NCI-H146 treated with DMSO at 0.1 percent for 48 hours (cell line): ENCODE data around the gene EPS15.
A peak's percentile ranks its signal among the peaks of the same experiment; 100 is the strongest.
"Not testable (repeated sequence)": the region's sequence is repeated elsewhere in the genome, so short reads cannot be mapped to it uniquely, and the experiment has no call there.

Experiments
- DNase-seq: peaks from one replicate; lab custom pipeline; 2025; ENCODE audit not compliant: unreplicated experiment; lab: John Stamatoyannopoulos, UW

Gene EPS15

DNA sequence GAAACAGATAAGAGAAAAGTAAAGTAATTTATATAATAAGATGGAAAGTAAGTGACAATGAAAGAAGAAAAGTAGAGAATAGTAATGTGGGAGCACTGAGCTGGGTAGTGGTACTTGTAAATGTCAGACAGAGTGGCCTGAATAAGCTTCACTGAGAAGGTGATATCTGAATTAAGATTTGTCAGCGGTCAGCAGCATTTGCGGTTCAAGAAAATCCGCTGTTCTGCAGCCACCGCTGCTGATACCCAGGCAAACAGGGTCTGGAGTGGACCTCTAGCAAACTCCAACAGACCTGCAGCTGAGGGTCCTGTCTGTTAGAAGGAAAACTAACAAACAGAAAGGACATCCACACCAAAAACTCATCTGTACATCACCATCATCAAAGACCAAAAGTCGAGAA, 132.8 kb downstream of the EPS15 start:
- DNase-seq = not testable (repeated sequence)

DNA sequence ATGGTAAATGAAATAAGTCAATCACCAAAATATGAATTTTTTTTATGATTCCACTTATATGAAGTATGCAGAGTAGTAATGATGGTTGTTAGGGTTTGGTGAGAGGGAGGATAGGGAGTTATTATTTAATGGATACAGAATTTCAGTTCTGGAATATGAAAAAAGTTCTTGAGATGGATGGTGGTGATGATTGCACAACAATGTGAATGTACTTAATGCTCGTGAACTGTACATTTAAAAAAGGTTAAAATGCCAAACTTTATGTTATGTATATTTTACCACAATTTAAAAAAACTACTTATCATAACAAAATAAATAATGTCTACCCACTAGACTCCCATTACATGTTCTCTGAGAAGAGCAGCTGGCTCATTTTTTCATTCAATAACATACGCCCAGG, 133.3 kb downstream of the EPS15 start:
- no peak for DNase-seq

DNA sequence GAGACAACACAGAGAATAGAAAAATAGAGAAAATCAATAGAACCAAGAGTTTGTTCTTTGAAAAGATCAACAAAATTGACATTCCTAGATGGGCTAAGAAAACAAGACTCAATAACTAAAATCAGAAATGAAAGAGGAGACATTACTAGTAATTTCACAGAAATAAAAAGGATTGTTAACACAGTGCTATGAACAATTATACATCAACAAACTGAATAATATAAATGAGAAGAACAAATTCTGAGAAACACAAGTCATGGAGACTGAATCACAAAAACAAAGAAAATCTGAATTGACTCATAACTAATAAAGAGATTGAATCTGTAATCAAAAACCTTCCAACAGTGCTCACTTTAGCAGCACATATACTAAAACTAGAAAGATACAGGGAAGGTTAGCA, 137.1 kb downstream of the EPS15 start:
- no peak for DNase-seq

DNA sequence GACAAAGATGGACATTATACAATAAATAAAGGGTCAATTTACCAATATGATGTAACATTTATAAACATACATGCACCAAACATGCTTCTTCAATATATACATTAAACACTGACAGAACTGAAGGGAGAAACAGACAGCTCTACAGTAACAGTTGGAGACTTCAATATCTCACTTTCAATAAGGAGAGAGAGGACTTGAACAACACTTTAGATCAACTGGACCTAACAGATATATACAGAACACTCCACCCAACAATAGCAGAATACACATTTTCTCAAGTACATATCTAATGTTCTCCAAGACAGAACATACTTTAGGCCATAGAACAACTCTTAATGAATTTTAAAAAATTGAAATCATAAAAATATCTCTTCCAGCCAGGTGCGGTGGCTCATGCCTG, 138.1 kb downstream of the EPS15 start:
- DNase-seq = no peak

DNA sequence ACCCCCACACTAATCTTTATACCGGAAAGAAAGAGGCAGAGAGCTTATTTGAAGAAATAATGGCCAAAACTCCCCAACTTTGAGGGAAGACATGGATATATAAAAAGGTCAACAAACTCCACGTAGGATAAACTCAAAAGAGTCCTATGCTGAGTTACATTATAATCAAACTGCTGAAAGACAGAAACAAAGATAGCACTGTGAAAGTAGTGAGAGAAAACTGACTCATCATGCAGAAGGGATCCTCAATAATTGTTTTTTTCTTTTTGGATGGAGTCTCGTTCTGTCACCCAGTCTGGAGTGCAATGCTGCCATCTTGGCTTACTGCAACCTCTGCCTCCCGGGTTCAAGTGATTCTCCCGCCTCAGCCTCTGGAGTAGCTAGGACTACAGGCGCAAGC, 140.2 kb downstream of the EPS15 start:
- DNase-seq = no peak

DNA sequence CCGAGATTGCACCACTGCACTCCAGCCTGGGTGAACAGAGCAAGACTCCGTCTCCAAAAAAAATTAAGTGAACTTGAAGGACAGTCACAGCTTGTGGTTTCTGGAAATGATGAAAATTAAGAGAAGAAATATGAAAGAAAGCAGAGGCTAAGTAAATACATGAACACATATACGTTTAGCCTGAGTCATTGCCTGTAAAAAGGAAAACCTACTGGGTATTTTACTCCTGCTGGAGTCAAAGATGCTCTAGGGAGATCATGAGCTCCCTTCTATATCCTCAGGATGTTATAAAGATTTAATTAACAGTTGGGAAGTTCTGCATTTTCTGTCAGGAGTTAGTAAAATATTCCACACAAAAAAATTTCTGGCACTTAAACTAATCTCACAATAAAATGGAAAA, 145.2 kb downstream of the EPS15 start:
- no peak for DNase-seq

DNA sequence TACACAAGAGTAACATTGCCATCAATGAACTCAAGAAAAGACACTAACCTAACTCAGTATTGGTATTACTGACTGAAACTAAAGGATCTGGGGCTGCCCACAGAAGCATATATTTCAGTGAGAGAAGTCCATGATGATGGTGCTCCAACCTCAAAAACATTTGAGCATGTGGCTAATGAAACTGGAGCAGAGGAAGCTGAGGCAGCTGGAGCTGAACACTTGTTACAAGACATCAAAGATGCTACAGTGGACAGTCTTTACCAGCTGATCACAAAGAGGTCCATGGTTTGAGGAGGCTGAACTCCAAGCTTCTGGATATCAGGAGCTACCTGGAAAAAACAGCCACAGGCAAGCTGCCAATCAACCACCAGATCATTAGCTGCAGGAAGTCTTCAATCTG, 146.5 kb downstream of the EPS15 start:
- DNase-seq = no peak

DNA sequence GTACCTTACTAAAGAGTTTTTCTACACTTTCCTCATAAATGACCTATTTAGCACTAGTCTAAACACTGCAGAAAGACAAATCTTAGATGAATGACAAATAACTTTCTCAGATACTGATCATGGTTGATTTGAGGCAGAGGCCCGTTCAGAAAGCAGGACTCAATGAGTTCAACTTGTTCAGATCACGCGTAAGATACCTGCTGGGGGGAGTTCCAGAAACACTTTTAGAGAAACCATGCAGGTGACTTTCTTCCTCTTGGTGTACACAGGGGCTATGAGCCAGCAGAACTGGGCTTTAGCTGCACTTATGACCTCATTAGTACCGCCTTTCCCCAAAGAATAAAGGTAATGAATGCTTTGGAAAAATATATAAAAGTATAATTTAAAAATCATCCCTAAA, 149.9 kb downstream of the EPS15 start:
- DNase-seq = no peak

DNA sequence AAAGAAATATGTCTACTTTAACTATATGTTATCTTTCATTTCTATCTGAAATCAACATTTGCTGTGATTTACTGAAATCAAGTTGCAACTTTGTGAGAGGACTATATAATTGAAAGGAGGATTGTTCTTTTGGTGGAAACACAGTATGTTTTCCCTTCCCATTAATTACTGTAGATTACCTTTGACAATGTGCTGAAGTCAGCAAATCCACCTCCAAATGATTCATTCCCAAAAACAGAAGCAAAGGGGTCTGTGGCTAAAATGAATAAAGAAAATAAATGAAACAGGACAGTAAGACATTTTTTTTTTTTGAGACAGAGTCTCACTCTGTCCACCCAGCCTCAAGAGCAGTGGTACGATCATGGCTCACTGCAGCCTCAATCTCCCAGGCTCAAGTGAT, 153.3 kb downstream of the EPS15 start:
- DNase-seq = no peak

DNA sequence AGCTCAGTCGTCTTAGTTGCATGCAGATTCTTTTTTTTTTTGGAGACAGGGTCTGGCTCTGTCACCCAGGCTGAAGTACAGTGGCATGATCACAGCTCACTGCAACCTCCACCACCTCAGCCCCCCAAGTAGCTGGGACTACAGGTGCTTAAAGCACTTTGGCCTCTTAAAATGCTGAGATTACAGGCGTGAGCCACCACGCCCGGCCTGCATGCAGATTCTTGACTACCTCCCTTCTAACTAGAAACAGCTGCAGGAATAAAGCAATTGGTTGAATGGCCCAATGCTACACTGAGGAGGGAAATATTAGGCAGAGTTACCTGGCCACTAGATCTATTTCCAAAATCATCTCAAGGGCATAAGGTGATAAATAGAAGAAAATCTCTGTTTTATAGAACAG, 159.2 kb downstream of the EPS15 start:
- DNase-seq = no peak

DNA sequence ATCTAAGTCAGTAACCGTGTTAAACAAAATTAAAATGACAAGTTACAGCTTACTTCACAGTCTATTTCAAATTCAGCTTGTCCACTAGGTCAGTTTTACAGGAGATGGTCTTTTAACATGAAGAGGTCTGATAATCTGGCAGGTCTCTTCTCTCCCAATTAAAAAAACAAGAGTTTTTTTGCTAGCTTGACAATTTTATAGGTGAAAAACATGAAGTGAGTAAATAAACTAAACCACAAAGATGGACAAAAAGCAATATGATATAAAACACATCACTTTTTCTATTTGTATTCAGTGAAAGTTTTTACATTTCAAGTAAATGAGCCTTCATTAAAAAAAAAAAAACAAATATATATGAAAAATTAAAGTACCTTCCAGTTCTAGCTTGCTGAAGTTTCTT, 163.7 kb downstream of the EPS15 start:
- DNase-seq = no peak

DNA sequence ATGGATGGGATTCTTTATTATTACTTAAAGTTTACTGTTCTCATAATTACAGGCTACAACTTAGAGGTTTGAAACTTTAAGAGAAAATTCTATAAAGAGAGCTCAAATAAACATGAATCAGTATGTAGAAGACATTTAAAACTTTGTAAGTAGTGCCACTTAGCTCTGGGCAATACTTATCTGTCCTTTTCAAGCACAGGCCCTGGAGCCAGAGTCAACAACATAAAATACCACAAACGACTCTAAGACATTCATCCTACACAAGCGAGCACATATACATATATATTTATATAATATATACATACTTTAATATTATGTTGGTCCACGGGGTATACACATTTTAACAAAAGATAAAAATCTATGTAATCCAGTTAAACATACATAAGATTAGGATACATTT, 164.7 kb downstream of the EPS15 start:
- DNase-seq = no peak

DNA sequence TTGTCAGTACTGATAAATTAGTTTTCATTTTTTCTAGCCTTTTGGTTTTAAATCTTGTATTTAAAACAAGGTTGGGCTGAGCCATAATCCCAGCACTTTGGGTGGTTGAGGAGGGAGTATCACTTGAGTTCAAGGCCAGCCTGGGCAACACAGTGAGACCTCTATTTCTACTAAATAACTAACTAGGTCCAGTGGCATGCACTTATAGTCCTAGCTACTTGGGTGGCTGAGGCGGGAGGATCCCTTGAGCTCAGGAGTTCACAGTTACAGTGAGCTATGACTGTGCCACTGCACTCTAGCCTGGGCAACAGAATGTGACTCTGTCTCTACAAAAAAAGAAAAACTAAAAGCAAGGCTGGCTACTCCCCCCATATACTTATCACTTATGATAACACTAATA, 167.2 kb downstream of the EPS15 start:
- DNase-seq = no peak

DNA sequence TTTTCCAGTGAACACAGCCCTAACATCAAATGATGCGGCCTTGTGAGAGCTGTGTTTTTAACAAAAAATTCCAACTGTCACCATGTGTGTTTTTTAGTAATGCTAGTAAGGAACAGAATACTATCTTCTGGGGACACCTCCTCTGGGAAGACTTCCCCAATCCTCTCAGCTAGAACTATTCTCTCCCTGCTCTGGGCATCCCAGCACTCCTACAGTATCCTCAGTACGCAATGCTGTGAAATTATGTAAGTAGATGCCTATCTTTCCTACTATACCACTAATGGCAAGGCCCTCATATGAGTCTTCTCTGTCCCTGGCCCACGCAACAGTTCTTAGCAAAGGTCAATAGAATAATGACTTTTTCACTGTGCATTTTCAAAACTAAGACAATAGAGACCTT, 169.2 kb downstream of the EPS15 start:
- no peak for DNase-seq

DNA sequence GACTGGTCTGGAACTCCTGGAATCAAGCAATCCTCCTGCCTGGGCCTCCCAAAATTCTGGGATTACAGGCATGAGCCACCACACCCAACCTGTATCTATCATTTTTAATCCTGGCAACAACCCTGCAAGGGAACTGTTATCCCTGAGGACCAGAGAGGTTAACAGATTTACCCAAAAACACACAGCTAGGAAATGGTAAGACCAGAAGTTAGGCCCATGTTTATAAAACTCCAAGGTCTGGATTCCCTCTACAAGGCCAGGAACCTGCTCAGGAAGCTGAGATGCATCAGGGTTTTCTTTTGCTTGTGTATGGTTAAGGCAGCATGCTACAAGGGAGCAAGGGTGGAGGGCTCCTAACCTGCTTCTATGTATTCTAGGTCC, 170.9 kb downstream of the EPS15 start:
- no peak for DNase-seq

DNA sequence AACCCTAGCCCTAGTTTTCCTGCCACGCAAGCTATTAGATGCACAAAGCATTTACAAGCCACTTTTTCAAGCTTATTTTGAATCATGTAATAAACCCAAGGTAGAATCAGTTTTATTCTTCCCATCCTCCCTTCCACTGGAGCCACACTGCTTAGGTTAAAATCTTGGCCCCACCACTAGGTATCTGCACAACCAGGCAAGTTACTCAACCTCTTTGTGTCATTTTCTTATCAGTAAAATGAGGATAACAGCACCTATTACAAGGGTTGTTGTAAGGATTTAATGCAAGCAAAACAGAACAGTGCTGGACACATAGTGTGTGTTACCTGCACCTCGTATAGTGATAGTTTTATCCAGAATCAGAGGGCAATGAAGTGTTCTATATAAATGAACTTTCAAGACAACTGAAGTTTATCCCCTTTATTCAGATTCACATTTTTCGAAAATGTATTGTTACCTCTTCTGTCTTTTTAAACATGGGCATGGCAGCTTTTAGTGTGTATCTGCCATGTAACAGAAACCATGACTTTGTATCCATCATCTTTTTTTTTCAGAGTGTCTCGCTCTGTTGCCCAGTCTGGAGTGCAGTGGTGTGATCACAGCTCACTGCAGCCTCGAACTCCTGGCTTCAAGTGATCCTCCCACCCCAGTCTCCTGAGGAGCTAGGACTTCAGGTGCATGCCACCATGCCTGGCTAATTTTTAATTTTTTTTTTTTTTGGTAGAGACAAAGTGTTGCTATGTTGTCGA, 171.5 kb downstream of the EPS15 start:
- DNase-seq = no peak

DNA sequence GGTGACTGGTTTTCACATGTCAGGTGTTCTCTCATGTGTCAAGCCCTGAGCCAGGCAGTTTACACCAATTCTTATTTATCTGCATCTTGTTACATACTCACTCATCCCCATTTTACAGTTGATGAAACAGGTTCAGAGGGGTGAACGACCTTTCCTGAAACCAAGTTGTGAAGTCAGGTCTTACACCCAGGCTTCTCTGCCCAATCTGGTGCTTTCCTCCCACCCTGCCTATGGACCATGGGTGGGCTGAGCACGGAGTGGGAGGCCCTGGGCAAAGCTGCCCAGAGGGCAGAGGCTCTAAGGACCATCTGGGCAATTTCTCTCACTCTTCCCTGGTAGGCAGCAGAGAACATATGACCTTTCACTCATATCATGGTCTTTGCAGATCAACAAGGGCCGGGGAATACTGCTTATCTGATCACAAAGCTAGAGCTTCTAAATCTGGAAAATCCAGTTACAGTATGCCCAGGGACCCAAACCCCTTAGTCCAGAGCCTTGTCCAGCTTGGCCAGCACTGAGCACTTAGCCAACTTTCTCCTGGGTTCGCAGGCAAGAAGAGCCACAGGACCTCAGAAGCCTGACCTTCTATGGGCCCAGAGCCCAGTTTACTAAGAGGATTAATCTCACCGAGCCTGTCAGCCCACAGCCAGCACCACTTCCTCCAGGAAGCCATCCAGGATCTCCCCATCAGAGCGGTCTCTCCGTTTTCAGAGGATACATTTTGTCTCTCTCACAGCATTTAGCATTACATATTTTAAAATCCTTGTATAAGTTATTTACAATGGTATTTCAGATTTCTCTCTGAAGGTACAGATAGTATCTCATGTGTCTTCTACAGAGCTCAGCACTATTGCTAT, 172.8 kb downstream of the EPS15 start:
- no peak for DNase-seq

DNA sequence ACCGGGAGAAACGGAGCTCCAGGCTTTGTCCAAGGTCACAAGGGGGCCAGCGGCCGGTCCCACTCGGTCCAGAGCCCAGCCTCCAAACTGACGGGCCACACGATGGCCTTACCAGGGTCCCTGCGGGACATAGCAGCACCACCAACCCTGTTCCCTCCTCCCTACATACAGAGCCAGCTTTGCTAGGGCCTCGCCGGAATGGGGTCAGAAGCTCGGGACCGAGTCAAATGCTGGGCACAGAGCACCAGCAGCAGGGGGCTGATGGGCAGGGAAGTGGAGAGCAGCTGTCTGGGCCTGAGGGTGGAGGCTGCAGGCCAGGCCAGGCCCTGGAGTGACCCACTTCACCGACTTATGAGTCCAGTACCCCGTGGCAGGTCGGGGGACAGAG, 173.8 kb downstream of the EPS15 start:
- no peak for DNase-seq

DNA sequence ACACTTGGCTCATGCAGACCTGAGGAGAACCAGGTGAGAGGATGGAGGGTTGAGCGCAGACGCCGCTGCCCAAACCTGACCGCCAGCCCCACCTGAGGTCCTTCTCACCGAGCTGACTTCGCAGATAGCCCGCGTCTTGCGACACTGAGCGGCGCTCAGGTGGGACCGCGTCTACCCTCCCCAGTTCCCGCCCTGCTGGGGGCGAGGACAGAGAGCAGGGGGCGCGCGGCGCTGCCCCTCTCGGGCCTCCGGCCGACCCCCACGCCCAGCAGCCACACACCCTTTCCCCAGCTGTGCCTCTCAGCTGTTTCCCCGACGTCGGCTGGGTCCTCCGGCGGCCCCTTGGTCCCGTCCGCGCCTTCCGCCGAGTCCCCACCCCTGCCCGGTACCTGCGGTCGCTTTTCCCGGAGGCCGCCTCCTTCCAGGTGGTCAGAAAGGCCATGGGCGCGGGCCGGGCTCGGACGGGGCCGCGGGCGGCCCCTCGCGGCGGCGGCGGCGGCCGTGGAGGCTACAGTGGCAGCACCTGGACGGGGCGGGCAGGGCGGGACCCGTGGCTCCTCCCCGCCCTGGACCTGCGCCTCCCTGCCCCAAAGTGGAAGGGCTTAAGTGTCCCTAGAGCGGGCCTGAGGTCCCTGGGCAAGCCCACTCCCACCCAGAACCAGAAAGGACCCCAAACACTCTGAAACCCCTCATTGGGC, 174.3 kb downstream of the EPS15 start:
- peak; percentile 25 for DNase-seq

DNA sequence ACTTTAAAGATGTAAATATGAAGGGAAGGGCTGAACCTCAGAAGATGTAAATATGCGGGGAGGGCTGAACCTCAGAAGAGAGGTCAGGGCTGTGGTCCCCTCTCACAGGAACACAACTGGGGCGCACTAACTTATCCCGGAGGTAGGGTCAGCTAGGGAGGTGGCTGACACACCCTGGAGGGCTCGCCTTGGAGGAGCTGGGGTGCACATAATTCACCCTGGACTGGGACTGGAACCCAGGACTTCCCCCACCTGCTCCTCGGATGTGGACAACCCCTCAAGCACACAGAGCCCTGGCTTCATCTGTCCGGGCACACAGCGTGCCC, 174.8 kb downstream of the EPS15 start:
- DNase-seq = no peak

DNA sequence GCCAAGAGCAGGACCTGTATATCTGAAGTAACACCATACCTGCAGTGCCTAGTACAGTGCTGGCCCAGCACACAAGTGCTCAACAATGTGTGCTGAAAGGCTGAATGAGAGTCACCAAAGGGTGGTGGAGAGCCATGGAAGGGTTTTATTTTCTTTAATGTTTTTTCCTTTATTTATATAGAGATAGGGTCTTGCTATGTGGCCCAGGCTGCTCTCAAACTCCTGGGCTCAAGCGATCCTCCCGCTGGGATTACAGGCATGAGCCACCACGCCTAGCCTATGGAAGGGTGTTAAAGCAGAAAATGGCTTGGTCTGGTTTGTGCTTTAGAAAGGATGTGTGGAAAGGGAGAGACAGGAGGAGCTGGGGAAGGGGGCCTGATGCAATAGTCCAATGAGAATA, 175.4 kb downstream of the EPS15 start:
- no peak for DNase-seq

DNA sequence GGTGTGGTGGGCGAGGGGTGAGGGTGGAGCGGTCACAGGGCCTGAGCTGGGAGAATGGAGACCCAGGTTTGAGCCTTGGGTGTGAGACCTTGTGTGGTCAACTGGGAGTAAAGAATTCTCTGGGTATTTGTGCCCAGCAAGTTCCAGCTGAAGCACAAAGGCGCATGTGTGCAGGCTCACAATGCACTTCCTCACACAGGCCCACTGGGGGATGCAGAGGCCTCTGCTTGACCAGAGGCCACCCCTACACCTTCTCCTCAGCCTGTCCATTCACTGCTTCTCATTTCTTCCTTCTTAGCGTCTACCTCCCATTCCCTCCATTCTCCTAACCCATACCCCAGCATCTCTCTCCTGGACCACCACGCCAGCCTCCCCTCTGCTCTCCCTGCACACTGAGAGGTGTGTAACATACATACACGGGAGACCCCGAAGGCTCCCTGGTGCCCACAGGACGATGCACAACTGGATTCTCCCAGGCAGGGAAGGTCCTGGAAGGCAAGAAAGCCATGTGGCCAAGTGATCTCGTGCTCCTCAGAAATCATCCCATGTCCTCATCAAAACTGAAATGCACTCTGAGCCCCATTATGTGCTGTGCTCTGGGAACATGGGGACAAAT, 176.4 kb downstream of the EPS15 start:
- DNase-seq = no peak
